HUES6 (cell line): ENCODE measurements around the gene ANKH.

Experiments used
- H3K27ac ChIP-seq: 2 replicates; pipeline ENCODE4 v1.7.0; 2013; ENCODE audit warnings: low read depth, mild to moderate bottlenecking, low read length, inconsistent platforms
- H3K27me3 ChIP-seq: 2 replicates; pipeline ENCODE4 v1.6.1; 2013; ENCODE audit warnings: low read length; ENCODE audit not compliant: control insufficient read depth, insufficient read depth
- H3K36me3 ChIP-seq: 2 replicates; pipeline ENCODE4 v1.6.1; 2013; ENCODE audit warnings: low read length; ENCODE audit not compliant: control insufficient read depth, insufficient read depth
- H3K4me1 ChIP-seq: 2 replicates; pipeline ENCODE4 v1.6.1; 2013; ENCODE audit warnings: low read length; ENCODE audit not compliant: control insufficient read depth, insufficient read depth
- H3K4me3 ChIP-seq: 2 replicates; pipeline ENCODE4 v1.5.1; 2013; ENCODE audit warnings: low read depth, low read length
- H3K9ac ChIP-seq: one replicate; pipeline ENCODE4 v1.6.1; 2013; ENCODE audit warnings: mild to moderate bottlenecking, low read length
- H3K9me3 ChIP-seq: 2 replicates; pipeline ENCODE4 v1.6.1; 2013; ENCODE audit warnings: low read depth, low read length; ENCODE audit not compliant: control insufficient read depth, insufficient read depth

The ANKH gene

DNA sequence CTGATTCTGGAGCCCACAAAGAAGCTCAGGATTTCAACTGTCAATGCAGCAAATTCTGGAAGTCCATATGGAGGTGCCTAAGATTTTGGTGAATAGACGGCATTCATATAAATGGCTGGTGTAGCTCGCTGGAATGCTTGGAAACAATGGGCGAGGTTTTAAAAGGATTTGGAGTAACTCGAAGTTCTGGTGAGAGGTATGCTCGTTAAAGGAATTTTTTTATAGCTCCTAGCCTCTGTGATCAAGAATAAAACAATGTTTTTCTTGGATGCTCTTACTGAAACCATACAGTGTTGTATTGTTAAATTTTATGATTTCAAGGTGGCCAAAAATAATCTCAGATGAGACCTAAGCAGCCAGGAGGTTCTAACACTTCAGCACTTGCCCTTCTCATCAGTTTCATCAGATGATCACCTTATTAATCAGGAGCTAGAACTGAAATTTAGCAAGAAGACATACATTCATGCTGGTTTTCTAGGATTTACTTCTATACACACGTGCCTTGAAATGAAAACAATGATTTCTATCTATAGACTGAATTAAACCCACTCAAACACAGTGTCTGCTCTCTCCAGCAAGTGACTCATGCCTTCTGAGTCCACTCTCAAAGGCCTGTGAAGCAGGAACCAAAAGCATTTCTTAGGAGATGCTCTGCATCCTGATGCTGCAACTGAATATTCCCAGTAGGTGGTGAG lies 127.8 kb downstream of the ANKH start:
- no peaks in the 10 kb centered on the region for H3K36me3 ChIP-seq
- H3K9ac ChIP-seq, result no peak overlapping the region
- no peaks in the 10 kb centered on the region for H3K9me3 ChIP-seq
- no peak overlapping the region for H3K27ac ChIP-seq
- no peaks in the 10 kb centered on the region for H3K27me3 ChIP-seq
- peaks cover 20% of the 10 kb centered on the region for H3K4me1 ChIP-seq
- H3K4me3 ChIP-seq, result no peak overlapping the region

DNA sequence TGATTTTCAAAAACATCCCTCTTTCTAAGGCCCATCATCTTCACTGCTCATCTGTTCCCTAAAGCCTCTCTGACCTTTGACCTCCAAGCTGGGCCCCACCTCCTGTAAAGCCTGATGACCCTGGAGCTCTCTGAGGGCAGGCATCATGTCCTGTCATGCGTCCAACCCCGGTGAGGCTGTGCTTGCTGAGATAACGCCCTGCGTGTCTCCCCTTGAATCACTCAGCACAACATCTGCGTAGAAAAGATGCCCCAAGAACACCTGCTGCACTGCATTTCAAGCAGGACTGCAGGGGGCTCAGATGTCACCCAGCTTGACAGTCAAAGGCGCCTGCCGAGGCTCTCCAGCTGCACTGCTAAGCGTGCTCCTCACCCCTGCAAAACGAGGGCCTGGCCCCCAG lies 129.1 kb downstream of the ANKH start:
- Histone ChIP-seq H3K9ac (no peak overlapping the region), H3K4me1 (peaks cover 20% of the 10 kb centered on the region), H3K4me3 (no peak overlapping the region), H3K9me3 (no peaks in the 10 kb centered on the region), H3K27ac (no peak overlapping the region), H3K27me3 (no peaks in the 10 kb centered on the region), H3K36me3 (no peaks in the 10 kb centered on the region)

DNA sequence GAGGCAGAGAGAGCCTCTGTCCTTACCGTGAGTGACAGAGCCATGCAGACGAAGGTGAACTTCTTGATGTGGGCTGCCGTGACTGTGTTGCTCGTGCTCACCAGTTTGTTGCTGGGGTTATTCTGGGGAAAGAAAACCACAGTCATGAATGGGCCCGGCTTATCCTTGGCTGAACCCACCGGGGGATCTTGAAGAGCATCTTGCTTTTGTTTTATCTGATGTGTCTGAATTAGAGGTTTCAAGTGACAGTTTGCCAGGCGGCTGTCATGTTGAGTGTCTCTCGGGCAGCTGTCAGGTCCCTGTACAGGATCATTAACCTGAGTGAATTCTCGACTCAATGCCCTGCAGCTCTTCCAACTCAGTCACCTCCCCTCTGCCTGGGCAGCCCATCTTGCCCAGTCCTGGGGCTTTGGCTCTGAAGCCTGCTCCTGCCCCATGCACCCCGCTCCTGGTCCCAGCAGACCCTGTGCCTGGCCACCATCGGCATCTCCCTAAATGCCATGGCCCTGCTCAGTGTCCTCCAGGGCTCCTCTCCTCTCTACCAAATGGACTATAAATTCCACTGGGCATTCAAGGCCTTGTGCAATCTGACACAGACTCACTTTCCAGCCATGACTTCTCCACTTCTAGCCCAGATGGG lies 129.7 kb downstream of the ANKH start:
- no peaks in the 10 kb centered on the region for H3K9me3 ChIP-seq
- H3K36me3 ChIP-seq, result no peaks in the 10 kb centered on the region
- peaks cover 20% of the 10 kb centered on the region for H3K4me1 ChIP-seq
- H3K27me3 ChIP-seq, result no peaks in the 10 kb centered on the region
- H3K9ac ChIP-seq, result no peak overlapping the region
- no peak overlapping the region for H3K27ac ChIP-seq
- no peak overlapping the region for H3K4me3 ChIP-seq

DNA sequence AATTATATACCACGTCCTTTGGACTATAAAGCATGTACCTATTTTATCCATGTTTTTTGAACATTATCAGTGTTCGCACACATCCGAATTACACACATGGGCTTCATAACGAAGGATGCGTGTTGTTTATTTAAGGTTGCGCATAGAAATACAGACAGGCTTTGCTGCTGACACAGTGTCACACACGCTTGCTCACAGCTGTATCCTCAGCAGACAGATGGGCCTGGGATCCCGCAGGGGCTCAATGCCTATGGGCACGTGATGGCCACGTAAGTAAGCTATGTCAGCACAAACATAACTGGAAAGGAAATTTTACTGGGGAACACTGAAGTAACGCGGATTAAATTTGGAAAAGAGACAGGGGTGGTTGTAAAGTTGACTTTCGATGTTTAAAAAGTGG lies 130.4 kb downstream of the ANKH start:
- no peak overlapping the region for H3K27ac ChIP-seq
- no peak overlapping the region for H3K9ac ChIP-seq
- peaks cover 20% of the 10 kb centered on the region for H3K4me1 ChIP-seq
- no peak overlapping the region for H3K4me3 ChIP-seq
- H3K36me3 ChIP-seq, result no peaks in the 10 kb centered on the region
- H3K9me3 ChIP-seq, result no peaks in the 10 kb centered on the region
- no peaks in the 10 kb centered on the region for H3K27me3 ChIP-seq

GRCh38 chr5:14739981-14740380 lies 131.6 kb downstream of the ANKH start:
- no peak overlapping the region for H3K9ac ChIP-seq
- H3K27me3 ChIP-seq, result no peaks in the 10 kb centered on the region
- no peak overlapping the region for H3K4me3 ChIP-seq
- no peak overlapping the region for H3K27ac ChIP-seq
- H3K36me3 ChIP-seq, result no peaks in the 10 kb centered on the region
- peaks cover 20% of the 10 kb centered on the region for H3K4me1 ChIP-seq
- no peaks in the 10 kb centered on the region for H3K9me3 ChIP-seq

DNA sequence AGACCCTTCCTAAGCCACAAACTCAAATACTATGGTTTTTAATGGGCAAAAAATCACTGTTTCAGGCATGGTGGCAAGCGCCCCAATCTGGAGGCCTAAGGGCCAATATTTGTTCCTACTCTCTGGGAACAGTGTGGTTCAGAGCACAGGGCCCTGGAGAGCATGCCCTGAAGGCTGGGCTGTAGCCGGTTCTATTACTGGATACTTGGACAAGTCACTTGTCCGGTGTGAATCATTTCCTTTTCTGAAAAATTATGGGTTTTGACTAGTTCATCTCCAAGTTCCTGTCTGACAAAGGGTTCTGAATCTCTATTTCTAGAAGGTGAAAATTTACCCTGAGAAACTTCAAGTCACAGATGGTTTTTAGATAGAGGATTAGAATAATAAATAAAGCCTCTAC lies 132.0 kb downstream of the ANKH start:
- Histone ChIP-seq H3K27me3 (no peaks in the 10 kb centered on the region), H3K4me3 (no peak overlapping the region), H3K27ac (no peak overlapping the region), H3K9me3 (no peaks in the 10 kb centered on the region), H3K4me1 (peaks cover 20% of the 10 kb centered on the region), H3K9ac (no peak overlapping the region), H3K36me3 (no peaks in the 10 kb centered on the region)

DNA sequence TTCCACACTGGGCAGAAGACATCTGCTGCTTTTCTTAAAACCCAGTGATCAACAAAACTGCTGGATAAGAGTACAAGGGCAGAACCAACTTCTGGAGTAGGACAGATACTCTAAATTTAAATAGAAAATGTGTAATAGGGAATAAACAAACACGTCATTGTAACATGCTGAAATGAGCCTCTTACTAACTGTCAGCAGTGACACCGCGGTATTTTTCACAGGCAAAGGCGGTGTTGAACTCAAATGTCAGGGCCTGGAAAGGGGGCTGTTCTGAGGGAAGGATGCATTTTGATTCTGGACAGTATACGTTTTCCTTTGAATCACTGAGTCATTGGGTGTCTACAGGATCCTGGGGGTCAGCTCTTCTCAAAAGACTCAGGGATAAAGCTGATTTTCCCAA lies 133.5 kb downstream of the ANKH start:
- no peak overlapping the region for H3K4me3 ChIP-seq
- H3K27ac ChIP-seq, result no peak overlapping the region
- H3K4me1 ChIP-seq, result peaks cover 20% of the 10 kb centered on the region

GRCh38 chr5:14737291-14737690 lies 134.3 kb downstream of the ANKH start:
- H3K4me3 ChIP-seq, result no peak overlapping the region
- no peaks in the 10 kb centered on the region for H3K36me3 ChIP-seq
- H3K27me3 ChIP-seq, result no peaks in the 10 kb centered on the region
- H3K27ac ChIP-seq, result no peak overlapping the region
- no peaks in the 10 kb centered on the region for H3K9me3 ChIP-seq
- H3K4me1 ChIP-seq, result peaks cover 19% of the 10 kb centered on the region
- H3K9ac ChIP-seq, result no peak overlapping the region

More for the DNA sequence above, 133.5 kb downstream of the ANKH start:
- no peak overlapping the region for H3K9ac ChIP-seq
- H3K36me3 ChIP-seq, result no peaks in the 10 kb centered on the region
- no peaks in the 10 kb centered on the region for H3K9me3 ChIP-seq
- H3K27me3 ChIP-seq, result no peaks in the 10 kb centered on the region

DNA sequence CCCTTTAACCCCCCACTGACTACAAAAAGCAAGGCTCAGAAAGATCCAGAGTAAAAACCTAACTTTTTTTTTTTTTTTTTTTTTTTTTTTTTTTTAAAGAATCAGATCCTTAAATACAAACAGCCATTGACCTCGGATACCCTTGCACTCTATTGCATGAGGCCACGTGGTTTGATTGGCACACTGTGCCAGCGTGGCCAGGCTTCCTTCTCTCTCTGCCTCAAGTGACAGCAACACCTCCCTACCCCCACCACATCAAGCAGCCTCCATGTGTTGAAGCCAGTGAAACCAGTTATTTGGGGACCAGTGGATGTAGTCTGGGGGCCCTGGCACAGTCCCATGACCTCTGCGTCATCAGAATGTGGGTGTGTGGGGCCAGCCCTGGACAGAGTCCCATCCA lies 135.6 kb downstream of the ANKH start:
- H3K9ac ChIP-seq, result no peak overlapping the region
- H3K27ac ChIP-seq, result no peak overlapping the region
- H3K9me3 ChIP-seq, result no peaks in the 10 kb centered on the region
- no peaks in the 10 kb centered on the region for H3K36me3 ChIP-seq
- no peaks in the 10 kb centered on the region for H3K27me3 ChIP-seq
- peaks cover 7% of the 10 kb centered on the region; the same call in 1 of the 2 replicates for H3K4me1 ChIP-seq
- H3K4me3 ChIP-seq, result no peak overlapping the region

DNA sequence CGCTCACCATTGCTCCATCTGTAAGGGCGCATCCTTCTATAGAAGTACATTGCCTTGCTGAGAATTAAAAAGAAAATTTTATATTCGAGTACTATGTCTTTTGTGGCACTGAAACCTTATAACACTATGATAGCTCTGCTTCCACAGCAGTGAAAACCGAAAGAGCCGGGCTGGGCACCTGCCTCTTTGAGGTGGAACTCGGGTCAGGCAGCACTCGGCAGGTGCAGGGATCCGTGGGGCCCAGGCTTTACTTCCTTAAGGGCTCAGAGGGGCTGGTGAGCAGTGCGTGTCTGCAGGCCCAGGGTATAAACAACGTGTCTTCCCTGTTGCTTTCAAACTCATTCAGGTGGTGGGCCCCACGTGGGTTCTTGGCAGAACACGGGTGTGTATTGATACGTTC lies 137.2 kb downstream of the ANKH start:
- Histone ChIP-seq H3K4me3 (no peak overlapping the region), H3K36me3 (no peaks in the 10 kb centered on the region), H3K9ac (no peak overlapping the region), H3K27ac (no peak overlapping the region), H3K9me3 (no peaks in the 10 kb centered on the region), H3K27me3 (no peaks in the 10 kb centered on the region), H3K4me1 (peaks cover 5% of the 10 kb centered on the region)

DNA sequence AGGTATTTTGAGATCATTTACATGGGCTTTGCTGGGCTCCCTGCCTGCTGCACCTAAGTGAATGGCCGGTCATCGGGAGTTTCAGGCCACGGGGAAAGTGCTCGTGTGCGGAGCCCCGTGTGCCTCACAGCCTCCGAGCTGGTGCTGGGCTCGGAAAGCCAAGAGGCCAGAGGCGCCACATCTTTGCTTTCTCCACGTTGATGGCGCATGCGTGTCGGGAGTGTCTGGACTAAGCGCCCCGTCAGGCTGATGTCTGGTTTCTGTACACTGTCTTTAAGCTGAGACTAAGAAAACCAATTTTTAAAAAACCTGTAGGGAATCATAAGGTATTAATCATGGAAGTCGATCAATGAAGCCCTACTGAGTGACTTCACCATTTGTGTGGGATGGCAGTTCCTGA lies 137.9 kb downstream of the ANKH start:
- H3K4me3 ChIP-seq, result no peak overlapping the region
- H3K36me3 ChIP-seq, result no peaks in the 10 kb centered on the region
- H3K9me3 ChIP-seq, result no peaks in the 10 kb centered on the region
- no peak overlapping the region for H3K9ac ChIP-seq
- H3K27ac ChIP-seq, result no peak overlapping the region
- H3K4me1 ChIP-seq, result peaks cover 8% of the 10 kb centered on the region
- H3K27me3 ChIP-seq, result no peaks in the 10 kb centered on the region
